Hindlimb muscle (tissue), 1 donor: ENCODE measurements around the gene SSNA1. TPM values are rescaled to one million over a fixed set of nuclear protein-coding genes. Genes with fewer than 3 reads are reported as not detected.

Experiments used
- DNase-seq: peaks from one replicate; pipeline ENCODE4 v3.0.0-alpha.2; 2013
- polyA plus RNA-seq: library from polyadenylated mRNA; unstranded; fragments of 120-200 nt; gene quantifications from one replicate; pipeline ENCODE4 v1.2.1, GENCODE V29; 2013; ENCODE audit not compliant: insufficient read length

Gene SSNA1
- polyA plus RNA-seq, 1 donor: 66.5 TPM

DNA sequence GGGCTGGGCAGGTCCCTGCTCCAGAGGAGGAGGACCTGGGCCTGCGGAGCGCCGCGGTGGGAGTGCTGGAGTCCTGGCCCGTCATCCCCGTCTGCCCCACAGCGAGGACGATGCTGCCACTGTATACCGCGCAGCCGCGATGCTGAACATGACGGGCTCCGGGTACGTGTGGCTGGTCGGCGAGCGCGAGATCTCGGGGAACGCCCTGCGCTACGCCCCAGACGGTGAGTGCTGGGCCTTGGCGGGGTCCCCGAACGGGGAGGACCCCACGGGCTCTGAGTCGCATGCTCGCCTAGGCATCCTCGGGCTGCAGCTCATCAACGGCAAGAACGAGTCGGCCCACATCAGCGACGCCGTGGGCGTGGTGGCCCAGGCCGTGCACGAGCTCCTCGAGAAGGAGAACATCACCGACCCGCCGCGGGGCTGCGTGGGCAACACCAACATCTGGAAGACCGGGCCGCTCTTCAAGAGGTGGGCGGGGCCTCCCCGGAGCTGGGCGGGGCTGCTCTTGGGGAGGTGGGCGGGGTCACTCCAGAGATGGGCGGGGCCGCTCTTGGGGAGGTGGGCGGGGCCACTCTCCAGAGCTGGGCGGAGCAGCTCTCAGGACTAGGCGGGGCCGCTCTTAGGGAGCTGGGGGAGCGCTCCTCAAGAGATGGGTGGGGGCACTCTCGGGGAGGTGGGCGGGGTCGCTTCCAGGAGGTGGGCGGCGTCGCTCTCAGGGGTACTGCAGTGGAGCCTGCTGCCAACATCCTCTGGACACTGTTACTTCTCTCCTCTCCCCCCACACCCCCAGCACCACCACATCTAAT, 31.7 kb upstream of the SSNA1 start:
- no peak for DNase-seq

DNA sequence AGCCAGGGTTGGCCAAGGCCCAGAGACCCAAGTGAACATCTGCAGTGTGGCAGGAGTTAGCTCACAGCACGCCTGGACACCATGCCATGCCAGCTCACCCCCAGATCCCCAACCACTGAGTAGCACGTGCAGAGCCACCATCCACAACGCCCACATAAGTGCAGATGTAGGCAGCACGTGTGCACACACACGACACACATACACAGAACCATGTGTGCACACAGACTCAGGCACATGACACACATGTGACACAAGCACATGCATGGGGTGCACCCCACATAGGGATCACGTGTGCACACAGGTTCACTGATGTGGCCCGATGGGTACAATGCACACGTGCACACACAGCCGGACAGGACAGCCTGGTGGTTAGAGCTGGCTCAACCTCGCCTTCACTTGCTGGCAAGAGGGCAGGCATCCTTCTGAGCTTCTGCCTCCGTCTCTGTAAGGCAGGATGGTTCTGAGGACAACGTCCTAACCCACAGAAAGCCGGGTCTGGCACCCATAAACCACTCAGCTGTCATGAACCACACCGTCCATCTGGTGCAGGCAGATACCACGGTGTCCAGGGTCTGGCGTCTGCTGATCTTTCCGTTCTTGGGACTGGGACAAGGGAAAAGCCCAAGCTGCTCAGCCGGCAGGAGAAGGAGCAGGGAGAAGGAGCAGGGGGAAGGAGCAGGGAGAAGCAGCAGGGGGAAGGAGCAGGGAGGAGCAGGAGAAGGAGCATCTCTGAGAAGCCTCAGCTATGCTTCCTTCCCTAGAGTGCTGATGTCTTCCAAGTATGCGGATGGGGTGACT, 30.7 kb upstream of the SSNA1 start:
- DNase-seq: no peak

DNA sequence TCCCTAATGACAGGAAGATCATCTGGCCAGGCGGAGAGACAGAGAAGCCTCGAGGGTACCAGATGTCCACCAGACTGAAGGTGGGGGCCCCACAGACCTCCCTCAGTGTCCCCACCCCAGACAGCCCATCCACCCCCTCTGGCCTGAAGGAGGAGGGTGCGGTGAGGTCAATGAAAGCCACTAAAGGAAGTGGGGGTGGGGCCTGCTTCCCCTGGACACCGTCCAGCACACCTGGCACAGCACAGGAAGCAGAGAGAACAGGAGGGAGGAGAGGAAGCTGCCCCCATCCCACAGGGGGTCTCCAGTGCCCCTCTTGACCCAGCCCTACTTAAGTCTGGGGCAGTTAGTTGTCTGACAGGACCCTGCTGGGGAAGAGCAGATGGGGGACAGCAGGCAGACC, 29.9 kb upstream of the SSNA1 start:
- DNase-seq: no peak

DNA sequence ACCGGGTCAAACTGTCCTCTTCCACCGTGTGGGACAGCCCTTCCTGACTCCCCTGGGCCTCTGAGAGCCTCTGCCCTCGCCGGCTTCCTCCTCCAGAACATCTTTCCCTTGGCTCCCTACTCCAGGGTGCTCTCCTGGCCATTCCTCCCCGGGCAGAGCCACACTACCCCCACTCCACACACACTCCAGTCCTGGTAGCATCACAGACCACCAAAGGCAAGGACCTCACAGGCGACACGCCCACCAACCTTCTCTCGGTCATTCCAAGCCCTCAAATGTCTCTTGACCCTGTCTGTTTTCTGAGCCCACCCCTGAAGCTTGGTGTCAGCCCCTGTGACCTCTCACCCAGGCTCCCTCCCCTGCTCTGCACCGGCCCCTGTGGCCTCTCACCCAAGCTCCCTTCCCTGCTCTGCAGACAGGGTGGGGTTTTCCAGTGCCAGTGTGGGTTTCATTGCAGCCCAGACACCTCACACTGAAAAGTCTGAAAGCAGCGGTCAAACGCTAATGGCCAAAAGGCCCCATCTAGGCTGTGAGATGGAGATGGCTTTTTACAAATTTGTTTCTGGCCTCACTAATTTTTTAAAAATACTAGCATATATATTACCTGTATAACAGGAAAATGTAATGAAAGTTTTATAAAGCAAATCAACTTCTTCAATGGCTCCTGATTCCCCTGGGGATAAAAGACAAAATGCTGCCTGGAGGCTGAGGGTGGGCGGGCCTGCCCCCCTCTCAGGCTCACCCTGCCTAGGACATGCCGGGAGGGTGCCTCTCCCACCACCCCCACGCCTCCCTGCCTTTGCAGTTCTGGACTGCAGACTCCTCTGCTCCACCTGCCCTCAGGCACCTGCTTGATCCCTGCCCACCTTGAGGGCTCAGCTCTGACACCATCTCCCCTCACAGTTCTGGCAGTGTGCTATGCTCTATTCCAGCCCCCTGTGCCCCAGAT, 29.1 kb upstream of the SSNA1 start:
- no peak for DNase-seq

DNA sequence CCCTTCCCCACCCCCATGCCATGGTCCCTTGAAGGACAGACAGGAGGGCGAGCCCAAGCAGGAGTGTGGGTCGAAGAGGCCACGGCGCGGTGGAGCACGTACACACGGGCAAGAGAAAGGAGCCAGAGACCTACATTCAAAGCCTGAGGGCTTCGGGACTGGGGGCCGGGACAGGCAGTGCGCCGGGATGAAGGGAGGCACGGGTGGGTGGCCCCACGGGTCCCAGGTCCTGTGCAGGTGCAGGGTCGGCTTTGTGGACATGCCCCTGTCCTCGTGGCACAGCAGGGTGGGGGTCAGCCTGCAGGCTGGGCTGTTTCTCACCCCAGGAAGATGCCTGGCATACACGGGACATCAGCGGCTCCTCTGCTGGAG, 28.4 kb upstream of the SSNA1 start:
- DNase-seq: no peak

DNA sequence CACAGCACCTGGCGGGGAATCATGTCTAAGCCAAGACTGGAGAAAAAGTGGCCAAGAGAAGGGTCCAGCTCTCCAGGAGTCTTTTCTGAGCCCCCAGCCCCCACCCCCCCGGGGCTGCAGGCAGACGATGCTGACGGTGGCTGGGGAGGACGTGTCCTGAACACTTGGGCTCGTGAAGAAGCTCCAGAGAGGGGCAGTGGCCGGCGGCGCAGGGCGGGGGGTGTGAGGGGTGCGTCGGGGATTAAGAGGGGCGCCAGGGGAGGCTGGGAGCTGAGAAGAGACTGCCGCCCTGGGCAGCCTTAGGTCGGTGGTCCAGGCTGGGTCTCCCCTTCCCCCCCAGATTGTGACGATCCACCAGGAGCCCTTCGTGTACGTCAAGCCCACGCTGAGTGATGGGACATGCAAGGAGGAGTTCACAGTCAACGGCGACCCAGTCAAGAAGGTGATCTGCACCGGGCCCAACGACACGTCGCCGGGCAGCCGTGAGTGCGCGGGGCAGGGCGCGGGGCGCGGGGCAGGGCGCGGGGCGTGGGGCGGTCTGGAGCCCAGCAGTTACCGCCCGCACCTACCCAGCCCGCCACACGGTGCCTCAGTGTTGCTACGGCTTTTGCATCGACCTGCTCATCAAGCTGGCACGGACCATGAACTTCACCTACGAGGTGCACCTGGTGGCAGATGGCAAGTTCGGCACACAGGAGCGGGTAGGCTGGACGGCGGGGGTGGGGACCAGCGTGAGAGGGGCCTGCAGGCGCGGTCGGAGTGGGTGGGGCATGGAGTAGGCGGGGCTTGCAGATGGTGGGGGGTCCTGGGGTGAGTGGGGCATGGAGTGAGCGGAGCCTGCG, 27.5 kb upstream of the SSNA1 start:
- DNase-seq: no peak

DNA sequence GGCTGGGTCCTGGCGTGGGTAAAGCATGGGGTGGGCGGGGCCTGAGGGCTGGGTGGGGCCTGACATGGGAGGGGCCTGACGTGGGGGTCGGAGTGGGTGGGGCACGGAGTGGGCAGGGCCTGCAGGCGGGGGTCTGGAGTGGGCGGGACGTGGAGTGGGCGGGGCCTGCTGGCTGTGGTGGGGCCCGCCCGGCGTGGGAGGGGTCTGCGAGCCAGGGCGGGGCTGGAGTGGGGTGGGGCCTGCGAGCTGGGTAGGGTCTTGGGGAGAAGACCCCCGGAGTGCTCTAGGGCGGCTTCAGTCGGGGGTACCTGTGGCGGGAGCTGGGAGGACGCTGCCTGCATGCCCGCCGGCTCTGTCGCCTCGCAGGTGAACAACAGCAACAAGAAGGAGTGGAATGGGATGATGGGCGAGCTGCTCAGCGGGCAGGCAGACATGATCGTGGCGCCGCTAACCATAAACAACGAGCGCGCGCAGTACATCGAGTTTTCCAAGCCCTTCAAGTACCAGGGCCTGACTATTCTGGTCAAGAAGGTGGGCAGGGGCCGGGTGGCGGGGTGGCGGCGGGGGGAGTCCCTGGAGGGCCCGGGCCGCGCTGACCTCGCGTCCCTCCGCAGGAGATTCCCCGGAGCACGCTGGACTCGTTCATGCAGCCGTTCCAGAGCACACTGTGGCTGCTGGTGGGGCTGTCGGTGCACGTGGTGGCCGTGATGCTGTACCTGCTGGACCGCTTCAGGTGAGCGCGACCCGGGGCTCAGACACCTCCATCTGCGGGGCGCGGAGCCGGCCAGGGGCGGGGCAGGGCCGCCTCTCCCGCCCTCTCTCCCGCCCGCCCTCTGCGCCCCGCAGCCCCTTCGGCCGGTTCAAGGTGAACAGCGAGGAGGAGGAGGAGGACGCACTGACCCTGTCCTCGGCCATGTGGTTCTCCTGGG, 26.7 kb upstream of the SSNA1 start:
- DNase-seq: no peak

DNA sequence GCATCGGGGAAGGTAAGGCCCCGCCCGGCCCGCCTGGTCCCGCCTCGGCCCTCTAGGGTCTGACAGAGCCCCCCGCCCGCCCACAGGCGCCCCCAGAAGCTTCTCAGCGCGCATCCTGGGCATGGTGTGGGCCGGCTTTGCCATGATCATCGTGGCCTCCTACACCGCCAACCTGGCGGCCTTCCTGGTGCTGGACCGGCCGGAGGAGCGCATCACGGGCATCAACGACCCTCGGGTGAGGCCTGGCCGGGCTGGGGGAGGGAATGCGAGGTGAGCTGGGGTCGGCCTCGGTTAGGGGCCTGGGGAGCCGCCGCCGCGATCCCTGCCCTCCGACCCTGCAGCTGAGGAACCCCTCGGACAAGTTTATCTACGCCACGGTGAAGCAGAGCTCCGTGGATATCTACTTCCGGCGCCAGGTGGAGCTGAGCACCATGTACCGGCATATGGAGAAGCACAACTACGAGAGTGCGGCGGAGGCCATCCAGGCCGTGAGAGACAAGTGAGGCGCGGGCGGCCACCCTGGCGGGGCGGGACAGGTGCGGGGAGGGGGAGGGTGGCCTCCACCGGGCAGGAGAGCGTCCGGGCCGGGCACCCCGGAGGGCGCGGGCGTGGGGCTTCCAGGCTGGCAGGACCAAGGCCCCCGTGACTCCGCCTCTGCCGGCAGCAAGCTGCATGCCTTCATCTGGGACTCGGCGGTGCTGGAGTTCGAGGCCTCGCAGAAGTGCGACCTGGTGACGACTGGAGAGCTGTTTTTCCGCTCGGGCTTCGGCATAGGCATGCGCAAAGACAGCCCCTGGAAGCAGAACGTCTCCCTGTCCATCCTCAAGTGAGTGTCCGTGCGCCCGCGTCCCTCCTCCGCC, 25.7 kb upstream of the SSNA1 start:
- no peak for DNase-seq

DNA sequence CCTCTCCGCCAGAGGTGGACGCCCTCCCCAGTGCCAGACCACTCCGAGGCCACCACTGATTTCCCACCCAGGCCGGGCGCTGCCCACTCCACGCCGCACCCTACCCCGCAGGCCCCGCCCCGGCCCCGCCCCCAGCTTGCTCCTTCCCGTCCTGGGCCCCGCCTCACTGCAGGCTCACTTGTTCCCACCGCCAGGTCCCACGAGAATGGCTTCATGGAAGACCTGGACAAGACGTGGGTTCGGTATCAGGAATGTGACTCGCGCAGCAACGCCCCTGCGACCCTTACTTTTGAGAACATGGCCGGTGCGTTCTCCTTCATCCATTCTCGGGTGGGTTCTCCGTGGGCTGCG, 25.1 kb upstream of the SSNA1 start:
- DNase-seq: no peak

DNA sequence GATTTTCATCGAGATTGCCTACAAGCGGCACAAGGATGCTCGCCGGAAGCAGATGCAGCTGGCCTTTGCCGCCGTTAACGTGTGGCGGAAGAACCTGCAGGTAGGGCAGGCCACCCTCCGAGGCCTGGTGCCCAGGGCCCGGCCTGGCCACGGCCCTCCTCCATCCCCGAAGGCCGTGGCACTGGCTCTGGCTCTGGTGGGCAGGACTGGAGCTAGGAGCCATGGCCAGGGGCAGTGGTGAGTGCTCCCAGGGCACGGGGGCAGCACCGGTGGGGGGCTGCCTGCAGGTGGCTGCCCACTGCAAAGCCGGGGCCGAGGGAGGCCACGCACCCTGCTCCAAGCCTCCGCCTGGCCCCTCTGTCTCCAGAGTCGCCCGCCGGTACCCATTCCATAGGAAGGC, 24.7 kb upstream of the SSNA1 start:
- DNase-seq: no peak

DNA sequence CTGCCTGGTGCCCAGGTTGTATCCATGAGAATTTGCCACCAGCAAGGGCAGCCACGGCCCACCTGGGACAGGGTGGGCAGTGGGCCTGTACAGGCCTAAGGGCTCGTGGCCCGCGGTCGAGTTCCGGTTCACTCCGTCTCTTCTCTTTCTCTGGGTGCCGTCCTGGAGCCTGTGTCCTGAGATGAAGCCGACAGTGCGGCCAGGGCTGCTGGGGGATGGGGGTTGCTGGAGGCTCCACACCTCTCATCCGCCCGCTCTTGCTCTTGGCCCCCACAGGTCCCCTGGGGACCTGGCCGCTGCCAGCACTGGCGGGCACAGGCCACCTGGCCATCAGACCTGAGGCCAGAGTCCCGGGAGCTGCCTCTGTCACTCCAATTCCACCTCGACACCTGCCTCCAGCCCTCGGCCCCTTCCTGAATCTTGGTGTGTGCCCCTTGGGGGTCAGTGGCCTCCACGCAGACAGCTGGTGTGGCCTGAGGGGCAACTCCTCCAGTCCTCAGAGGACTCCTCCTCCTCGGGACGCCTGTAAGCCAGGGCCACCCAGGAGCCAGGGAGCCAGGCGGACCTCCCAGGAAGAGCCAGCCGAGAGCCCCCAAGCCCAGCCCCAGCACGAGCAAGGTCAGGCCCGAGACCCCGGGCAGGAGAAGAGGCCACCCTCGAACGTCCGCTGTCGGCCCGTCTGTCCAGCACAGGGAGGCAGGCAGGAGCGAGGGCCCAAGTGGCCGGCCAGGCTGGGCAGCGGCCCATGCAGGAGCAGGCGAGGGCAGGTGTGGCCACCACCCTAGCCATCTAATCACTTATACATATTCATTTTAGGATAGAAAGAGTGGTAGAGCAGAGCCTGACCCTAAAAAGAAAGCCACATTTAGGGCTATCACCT, 23.9 kb upstream of the SSNA1 start:
- DNase-seq: no peak

DNA sequence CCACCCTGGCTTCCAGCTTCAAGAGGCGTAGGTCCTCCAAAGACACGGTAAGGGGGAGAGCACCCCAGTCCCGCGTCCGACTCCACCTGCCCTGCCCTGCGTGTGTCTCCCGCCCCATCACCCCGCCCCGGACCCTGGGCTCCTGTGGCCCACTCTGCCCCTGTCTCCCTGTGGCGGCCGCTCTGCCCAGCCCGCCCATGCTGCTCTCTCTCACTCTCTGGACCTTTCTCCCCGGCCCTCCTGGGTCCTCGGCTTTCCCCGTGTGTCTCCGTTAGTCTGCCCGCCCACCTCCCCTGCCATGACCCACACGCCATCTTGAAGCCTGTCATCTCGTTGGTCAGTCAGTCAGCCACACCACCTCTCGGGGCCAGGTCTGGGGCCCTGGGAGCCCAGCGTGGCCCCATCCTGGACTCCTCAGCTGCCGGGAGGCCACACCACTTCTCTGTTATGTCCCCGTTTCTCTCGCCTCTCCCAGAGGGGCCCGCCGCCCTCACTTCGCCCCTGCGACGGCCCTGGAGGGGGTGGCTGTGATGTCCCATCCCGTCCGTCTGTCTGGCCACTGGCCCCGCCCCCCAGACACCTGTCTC, 23.1 kb upstream of the SSNA1 start:
- no peak for DNase-seq

DNA sequence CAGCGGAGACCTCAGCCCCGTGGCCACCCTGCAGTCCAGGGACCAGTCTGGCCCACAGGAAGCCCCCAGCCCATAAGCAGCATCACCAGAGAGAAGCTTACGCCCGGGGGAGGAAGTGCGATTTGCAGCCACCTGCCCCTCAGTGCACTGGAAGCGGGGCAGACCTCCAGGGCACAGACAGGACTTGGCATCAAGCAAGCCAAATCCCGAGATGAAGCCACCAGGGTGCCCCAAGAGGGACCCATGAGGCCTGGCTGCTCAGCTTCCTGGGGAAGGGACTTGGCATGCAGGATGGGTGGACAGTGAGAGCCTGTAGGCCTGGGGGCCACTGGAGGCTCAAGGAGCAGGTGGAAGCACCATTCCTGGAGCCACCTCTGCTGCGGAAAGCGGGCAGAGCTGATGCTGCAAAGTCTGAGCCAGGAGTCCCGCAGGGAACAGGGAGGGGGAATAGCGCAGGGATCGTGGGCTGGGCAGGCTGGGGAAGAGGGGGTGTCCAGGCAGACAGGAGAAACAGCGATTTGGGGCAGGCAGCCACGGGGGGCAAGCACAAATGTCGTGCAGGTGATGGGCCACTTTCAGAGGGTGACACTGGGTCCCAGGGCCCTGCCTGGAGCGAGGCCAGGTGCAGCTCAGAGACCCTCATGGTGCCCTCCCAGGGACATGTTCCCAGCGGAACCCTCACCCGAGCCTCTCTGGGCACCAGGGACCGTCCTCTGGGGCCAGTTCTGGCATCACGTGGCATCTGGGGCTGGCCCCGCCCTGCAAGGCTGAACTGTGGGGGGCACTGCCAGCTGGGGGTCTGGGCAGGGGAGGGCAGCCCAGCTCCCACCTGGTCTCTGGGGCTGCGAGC, 21.9 kb upstream of the SSNA1 start:
- DNase-seq: no peak

DNA sequence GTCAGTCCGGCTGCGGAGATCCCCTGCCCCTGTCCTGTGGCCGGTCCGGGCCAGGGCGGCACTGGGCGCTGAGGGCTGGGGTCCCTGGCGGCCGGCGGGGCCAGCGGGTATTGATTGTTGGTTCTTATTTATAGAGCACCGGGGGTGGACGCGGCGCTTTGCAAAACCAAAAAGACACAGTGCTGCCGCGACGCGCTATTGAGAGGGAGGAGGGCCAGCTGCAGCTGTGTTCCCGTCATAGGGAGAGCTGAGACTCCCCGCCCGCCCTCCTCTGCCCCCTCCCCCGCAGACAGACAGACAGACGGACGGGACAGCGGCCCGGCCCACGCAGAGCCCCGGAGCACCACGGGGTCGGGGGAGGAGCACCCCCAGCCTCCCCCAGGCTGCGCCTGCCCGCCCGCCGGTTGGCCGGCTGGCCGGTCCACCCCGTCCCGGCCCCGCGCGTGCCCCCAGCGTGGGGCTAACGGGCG, 21.2 kb upstream of the SSNA1 start:
- DNase-seq: no peak

DNA sequence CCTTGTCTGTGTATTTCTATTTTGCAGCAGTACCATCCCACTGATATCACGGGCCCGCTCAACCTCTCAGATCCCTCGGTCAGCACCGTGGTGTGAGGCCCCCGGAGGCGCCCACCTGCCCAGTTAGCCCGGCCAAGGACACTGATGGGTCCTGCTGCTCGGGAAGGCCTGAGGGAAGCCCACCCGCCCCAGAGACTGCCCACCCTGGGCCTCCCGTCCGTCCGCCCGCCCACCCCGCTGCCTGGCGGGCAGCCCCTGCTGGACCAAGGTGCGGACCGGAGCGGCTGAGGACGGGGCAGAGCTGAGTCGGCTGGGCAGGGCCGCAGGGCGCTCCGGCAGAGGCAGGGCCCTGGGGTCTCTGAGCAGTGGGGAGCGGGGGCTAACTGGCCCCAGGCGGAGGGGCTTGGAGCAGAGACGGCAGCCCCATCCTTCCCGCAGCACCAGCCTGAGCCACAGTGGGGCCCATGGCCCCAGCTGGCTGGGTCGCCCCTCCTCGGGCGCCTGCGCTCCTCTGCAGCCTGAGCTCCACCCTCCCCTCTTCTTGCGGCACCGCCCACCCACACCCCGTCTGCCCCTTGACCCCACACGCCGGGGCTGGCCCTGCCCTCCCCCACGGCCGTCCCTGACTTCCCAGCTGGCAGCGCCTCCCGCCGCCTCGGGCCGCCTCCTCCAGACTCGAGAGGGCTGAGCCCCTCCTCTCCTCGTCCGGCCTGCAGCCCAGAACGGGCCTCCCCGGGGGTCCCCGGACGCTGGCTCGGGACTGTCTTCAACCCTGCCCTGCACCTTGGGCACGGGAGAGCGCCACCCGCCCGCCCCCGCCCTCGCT, 20.5 kb upstream of the SSNA1 start:
- DNase-seq: no peak

DNA sequence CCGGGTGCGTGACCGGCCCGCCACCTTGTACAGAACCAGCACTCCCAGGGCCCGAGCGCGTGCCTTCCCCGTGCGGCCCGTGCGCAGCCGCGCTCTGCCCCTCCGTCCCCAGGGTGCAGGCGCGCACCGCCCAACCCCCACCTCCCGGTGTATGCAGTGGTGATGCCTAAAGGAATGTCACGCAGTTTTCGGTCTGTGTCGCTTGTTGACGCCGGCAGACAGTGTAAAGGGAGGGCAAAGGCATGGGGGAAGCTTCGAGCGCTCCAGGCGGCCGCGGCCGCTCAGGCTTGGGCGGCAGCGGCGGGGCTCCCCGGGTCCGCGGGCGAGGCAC, 19.9 kb upstream of the SSNA1 start:
- DNase-seq: no peak
